NOMO-1 treated with dmso at 0.1 percent for 144 hours (cell line): ENCODE results near the gene ADGRB3.

ENCODE experiments used
- DNase-seq: peaks from one replicate; lab custom pipeline; 2025; ENCODE audit not compliant: unreplicated experiment; lab: John Stamatoyannopoulos, UW

The ADGRB3 gene

DNA sequence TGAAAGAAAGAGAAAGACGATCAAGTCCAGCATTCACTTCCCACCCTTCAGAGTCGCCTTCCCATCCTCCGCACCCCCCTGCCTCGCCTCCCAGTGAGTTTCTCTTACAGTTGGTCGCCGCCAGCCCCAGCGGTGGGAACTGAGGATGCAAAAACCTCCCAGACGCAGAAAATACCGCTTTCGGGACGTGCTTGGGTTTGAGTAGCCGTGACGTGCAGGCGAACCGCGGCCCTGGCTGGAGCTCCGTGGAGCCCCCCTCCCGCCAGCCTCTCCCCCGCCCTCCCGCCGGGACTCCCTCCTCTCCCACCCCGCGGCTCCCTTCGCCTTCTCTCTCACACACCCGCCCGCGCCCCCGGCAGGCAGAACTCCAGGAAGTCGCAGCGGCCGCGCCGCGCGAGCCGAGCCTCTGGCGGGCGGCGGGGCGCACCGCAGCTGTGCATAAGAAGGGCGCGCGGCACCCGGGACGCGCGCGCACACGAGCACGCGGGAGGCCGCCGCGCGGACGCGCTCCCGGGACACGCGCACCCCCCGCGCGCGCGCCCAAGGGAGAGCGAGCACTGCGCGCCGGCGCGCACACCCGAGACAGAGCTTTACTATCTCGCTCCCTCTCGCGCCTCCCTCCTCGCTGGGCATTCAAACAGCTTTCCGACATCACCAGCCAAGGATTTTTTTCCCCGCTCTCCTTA is at the start of gene ADGRB3:
TSS of gene ADGRB3 (plus strand) at position 557 of the 686 bp plus-strand sequence. CDS start 3,394 bp downstream, outside the sequence.
- peak; percentile 57 for DNase-seq

DNA sequence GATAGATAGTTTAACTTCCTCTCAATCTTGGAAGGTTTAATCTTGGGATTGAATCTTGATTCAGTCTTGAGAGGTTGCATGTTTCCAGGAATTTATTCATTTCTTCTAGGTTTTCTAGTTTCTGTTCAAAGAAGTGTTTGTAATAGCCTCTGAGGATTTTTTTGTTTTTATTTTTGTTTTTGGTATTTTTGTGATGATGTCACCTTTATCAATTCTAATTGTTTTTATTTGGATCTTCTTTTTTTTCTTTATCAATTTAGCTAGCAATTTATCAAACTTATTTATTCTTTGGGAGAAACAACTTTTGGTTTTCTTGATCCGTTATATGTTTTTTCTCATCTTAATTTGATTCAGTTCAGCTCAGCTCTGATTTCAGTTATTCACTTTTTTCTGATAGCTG is 41.5 kb upstream of the ADGRB3 start:
- no peak for DNase-seq

- no peak for DNase-seq
Measured at GRCh38 chr6:68597642-68598041, 37.4 kb upstream of the ADGRB3 start.

- DNase-seq = no peak
Measured at GRCh38 chr6:68615938-68616337, 19.1 kb upstream of the ADGRB3 start.

GRCh38 chr6:68625998-68626397 is 9.1 kb upstream of the ADGRB3 start:
- DNase-seq = no peak

GRCh38 chr6:68628161-68628560 is 6.9 kb upstream of the ADGRB3 start:
- no peak for DNase-seq

GRCh38 chr6:68632734-68633133 is 2.3 kb upstream of the ADGRB3 start:
- DNase-seq = no peak

DNA sequence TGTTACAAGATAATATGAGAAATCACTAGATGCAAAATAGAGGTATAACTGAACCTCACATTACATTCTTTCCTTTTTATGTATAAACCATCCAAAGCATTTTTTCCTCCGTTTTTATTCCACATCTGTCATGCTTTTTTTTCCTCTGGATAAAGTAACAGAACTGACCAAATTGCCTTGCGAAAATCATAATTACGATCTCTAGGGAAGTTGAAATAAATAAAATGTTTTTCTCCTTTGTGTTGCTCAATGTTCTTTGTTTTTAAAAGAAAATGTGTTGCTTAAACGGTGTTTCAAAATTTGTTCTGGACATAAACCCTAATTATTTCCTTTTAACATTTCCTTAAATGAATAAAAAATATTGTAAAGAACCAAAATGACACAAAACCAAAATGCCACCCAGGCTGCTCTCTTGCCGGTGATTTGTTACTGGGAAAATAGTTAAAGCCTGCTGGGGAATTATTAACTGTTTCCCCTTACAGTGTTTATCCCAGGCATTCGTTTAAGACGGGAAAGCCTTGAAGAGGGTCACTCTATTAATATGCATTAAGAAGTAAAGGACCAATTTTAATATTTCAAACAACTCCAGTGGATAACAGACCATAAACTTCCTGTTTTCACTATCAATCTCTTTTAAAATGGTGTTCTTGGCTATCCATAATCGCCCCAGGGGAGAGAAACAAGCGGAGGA is 1.7 kb upstream of the ADGRB3 start:
- no peak for DNase-seq

GRCh38 chr6:68633972-68634725 is 933 bp upstream of the ADGRB3 start:
- no peak for DNase-seq

GRCh38 chr6:68635412-68635705 is 277 bp downstream of the ADGRB3 start:
- no peak for DNase-seq

DNA sequence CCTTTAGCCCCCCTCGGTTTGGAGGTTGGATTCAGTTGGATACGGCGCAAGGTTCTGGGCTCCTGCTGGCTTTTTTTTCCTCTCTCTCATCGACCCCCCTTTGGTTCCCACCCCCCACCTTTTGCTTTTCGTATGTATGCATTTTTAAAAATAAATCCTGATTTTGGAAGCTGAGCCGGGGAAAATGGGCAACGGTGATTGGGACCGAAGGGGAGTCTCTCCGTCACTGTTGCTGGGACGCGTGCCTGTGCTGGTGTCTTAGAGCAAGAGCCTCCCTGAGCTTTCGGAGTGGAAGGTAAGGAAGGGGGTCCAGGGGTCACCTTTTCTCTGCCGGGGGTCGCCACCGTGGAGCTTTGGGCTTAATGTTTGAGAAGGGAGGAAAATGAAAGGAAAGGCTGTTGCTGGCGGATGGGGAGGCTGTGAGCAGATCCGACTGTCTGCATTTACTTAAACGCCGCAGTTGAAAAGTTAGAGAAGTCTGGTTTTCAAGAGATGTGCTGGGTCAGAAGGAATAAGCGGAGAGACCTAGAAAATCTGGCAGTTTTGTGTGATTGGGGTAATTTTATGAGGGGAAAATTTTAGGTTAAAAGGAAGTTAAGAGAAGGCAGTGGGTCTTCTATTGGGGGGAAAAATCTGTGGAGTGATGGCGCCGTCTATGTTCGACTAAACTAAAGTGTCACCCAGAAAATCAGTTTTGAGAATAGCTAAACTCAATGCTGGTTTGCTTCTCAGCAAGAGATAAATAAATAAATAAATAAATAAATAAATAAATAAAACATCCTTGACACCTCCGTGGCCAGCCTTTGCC is 828 bp downstream of the ADGRB3 start:
- DNase-seq = no peak

DNA sequence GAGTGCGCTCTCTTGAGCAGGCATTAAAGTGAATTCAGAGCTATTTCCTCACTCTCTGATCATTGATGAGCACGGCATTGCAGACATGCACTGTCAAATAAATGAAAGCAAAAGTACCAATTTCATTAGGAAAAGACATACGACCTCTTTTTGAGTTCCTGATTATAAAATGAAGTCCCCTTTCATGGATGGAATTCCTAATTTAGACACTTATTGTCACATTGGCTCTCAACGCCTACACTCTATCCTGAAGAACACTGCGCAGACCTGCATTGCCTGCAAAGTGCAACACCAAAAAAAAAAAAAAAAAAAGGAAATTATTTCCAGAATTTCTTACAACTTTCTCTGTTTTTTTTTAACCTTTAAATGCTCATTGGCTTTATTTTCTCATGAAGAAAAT is 1.6 kb downstream of the ADGRB3 start:
- DNase-seq = no peak

GRCh38 chr6:68637071-68637470 is 2.0 kb downstream of the ADGRB3 start:
- no peak for DNase-seq

- DNase-seq = no peak
Measured at GRCh38 chr6:68637782-68638181, 2.7 kb downstream of the ADGRB3 start.

DNA sequence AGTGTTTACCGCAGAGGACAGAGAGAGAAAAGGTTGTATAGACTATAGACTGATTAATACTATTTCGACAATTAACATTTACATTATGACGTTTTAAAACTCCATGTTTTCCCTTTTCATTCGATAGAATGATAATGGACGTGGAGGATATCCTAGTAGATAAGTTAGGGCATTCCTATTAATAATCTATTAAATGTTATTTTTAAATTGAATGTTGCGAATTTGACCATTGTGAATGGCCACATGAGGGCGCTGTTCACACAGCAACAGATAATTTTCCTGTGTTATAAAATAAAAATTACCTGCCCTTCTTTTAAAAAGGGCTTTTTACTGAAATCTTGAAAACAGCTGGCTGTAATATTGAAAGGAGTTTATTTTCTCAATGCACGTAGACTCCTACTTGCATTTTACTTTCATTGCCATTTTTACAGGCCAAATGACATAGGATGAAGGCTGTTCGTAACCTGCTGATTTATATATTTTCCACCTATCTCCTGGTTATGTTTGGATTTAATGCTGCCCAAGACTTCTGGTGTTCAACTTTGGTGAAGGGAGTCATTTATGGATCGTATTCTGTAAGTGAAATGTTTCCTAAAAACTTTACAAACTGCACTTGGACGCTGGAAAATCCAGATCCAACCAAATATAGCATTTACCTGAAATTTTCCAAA is 3.3 kb downstream of the ADGRB3 start:
- DNase-seq = no peak

- no peak for DNase-seq
Measured at GRCh38 chr6:68639211-68639610, 4.1 kb downstream of the ADGRB3 start.

DNA sequence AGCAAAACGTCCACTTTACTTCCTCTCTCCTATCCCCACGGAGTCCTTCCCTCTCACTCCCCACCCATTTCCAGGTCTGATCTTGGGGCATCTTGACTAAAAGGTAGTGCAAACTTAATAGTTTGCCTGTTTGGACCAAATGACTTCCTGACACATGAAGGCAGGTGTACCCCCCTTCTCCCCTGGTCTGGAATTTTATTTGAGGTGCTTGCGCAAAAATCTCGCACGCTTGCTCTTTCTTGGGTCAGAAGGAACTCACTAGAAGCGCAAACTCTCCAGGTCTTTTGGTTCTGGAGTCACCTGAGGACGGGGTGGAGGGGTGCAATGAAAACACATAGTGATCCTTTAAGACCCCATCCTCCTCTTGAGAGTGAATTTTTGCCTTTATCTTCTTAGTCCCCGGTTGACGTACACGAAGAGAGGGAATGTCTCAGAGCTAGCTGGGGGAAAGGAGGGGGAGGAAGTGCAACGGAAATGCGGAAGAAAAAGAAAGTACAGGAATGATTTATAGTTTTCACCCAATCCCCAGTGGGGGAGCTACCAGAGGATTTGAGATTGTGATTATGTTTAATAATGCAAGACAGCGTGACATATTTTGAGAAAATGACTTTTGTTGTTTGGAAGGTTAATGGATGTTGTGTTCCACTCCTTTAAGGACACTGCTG is 4.9 kb downstream of the ADGRB3 start:
- no peak for DNase-seq

GRCh38 chr6:68640491-68640835 is 5.4 kb downstream of the ADGRB3 start:
- DNase-seq = no peak

GRCh38 chr6:68641172-68641571 is 6.1 kb downstream of the ADGRB3 start:
- no peak for DNase-seq

GRCh38 chr6:68642081-68642480 is 7.0 kb downstream of the ADGRB3 start:
- DNase-seq = no peak
